Measurements from ENCODE around the gene TRMT61A. TPM values are rescaled to one million over a fixed set of nuclear protein-coding genes. Genes with fewer than 3 reads are reported as not detected.

The TRMT61A gene
- total RNA-seq, 4 donors from 2014 or later, result 12.4 to 36.0 (median 15.1) TPM

DNA sequence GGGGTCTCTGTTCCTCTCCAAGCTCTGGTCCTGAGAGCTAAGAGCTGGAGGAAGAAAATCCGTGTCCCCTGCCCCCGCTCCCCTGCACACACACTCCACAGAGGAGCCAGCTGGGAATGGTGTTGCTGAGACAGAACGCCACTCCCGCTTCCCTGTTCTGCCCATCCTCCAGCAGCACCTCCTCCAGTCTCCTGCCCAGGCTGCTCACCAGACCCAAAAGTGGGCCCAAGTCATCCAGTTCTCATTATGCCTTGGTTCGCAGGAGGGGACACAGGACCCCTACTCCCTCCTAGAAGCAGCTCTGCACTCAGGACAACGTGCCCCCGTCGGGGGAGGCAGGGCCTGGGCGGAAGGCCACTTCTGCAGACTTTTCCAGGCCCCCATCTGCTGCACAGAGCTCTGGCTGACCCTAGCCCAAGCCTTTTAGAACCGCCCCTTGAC lies 830 bp upstream of the TRMT61A start:
- DNase-seq (ENCODE audit: low spot score) (no peak), ATAC-seq (ENCODE audit: low FRiP score) (peak; percentile 30)
- TF ChIP-seq CTCF (IDR thresholded peaks at IDR 0.05), result no peak

- TF ChIP-seq CTCF (IDR thresholded peaks at IDR 0.05), result no peak
- ATAC-seq (ENCODE audit: low FRiP score), result no peak
- DNase-seq (ENCODE audit: low spot score), result no peak
Observed at GRCh38 chr14:103529383-103530365, 678 bp downstream of the TRMT61A start.

DNA sequence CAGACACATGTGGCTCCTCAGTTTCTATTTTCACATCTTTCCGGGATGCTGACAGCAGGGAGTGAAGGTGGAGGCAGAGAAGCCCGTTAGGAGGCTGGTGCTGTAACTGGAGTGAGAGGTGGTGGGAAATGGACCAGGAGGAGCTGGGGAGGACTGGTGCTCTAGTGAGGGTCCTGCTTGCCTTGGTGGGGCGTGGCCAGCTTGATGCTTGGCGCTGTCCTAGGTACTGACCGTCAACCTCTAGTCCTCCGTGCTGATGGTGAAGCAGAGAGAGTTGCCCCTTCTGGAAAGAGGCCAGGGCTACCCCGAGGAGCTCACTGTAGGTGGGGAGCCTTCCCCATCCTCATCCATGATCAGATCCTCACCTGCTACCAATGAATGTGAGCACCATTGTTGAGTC lies 1.4 kb downstream of the TRMT61A start:
- DNase-seq (ENCODE audit: low spot score) (no peak), ATAC-seq (ENCODE audit: low FRiP score) (no peak)
- TF ChIP-seq CTCF (IDR thresholded peaks at IDR 0.05), result no peak

DNA sequence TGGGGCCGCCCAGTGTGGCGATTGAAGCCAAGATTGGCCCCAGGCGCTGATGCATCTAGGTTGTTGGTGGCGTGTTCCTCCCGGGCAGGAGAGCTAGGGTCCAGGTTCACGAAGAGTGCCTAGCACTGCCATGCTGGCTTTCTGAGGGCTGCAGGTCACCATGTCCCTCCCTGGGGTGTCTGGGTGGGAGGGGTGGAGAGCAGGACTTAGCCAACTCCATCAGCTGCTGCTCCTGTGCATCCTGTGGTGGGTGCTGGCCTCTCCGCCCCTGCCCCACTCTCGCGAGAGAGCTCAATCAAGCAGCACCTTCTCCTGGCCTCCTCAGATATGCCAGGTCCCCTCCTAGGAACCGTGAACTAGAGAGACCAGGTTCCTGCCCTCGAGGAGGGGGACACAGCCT lies 1.8 kb downstream of the TRMT61A start:
- DNase-seq (ENCODE audit: low spot score) (no peak), ATAC-seq (ENCODE audit: low FRiP score) (no peak)
- TF ChIP-seq CTCF (IDR thresholded peaks at IDR 0.05), result no peak

DNA sequence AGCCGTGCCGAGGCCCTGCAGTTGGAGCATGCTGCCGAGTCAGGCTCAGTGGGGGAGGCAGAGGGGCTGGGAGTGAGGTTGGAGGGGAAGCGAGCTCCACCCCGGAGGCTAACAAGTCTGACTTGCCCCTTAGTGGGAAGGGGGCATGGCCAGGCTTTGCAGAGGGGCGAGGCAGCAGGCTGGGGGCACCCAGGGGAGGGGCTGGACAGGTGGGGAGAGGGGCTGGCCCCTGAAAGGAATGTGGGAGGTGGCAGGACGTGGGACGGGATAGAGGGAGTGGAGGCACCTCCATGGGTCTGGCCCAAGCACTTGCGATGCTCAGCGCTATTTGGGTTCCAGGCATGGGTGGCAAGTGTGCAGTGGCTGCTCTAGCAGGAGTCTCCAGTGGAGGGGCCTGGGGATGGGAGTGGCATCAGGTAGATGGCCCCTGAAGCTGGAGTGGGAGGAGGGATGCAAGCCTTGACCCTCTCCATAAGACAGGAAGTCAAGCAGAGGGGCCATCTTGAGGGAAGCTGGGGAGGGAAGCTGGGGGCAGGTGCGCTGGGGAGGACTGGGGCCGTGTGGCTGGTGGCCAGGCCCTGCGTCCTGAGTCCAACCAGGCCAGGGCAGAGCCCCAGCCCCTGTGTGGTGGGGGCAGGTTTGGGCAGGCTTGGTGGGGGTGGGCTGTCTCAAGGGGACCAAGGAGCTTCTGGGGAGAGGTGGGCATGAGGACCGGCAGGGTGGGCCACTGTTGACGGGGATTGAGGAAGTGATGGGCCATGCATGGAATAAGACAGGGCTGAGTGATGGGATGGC lies 2.6 kb downstream of the TRMT61A start:
- ATAC-seq (ENCODE audit: low FRiP score) (no peak), DNase-seq (ENCODE audit: low spot score) (no peak)
- TF ChIP-seq CTCF (IDR thresholded peaks at IDR 0.05), result no peak

DNA sequence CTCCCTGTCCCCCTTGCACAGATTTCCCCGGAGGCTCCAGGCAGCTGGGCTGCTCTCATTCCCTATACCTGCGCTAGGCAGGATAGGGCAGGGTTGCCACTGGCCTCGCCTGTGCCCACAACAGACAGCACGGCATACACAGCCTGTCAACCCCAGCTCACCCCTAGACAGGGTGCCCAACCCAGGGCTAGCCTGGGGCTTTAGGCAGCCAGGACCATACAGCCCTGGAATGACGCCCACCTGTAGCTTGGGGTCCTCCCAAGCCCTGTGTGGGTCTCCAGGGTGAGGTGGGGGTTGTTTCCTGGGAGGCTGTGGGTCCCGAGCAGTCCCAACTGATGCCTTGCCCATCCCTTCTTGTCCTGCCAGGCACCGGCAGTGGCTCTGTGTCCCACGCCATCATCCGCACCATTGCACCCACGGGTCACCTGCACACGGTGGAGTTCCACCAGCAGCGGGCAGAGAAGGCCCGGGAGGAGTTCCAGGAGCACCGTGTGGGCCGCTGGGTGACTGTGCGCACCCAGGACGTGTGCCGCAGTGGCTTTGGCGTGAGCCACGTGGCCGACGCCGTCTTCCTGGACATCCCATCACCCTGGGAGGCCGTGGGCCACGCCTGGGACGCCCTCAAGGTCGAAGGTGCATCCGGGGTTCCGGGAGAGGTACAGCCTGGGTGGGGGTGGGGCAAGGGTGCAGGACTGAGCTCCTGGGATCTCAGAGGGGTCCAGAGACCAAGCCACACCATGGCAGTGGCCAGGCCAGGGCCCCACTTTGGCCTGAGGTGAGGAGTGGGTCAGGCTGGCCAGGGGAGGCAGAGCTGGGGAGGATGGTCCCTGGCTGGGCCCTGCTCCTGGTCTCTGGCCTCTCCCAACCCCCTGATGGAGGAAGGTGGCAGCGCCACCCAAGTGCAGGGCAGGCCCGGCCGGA lies 3.5 kb downstream of the TRMT61A start:
- TF ChIP-seq CTCF (IDR thresholded peaks at IDR 0.05), result no peak
- no peak for ATAC-seq (ENCODE audit: low FRiP score)
- no peak for DNase-seq (ENCODE audit: low spot score)
